Lower lobe of right lung (tissue), 2 donors: ENCODE measurements around the gene PRR11. TPM values are rescaled to one million over a fixed set of nuclear protein-coding genes. Genes with fewer than 3 reads are reported as not detected.

Source experiments
- ATAC-seq, 2 donors: fragments of 200-7000 bp; cut with Tn5 transposase; one replicate each; pipeline ENCODE4 v1.9.1; 2020 to 2022; ENCODE audit warnings: mild to moderate bottlenecking in 2 of 2, moderate library complexity in 2 of 2
- DNase-seq: peaks from one replicate; pipeline ENCODE4 v3.0.0-alpha.2; 2020
- H3K27ac ChIP-seq: fragments of 200-600 bp; one replicate; pipeline ENCODE4 v1.8.0; 2022
- H3K27me3 ChIP-seq: fragments of 200-600 bp; one replicate; pipeline ENCODE4 v1.8.0; 2022; ENCODE audit warnings: low read depth
- H3K36me3 ChIP-seq: fragments of 200-600 bp; one replicate; pipeline ENCODE4 v1.8.0; 2022; ENCODE audit warnings: mild to moderate bottlenecking
- H3K4me1 ChIP-seq: fragments of 200-600 bp; one replicate; pipeline ENCODE4 v1.8.0; 2022
- H3K4me3 ChIP-seq: fragments of 200-600 bp; one replicate; pipeline ENCODE4 v1.8.0; 2022; ENCODE audit warnings: mild to moderate bottlenecking
- H3K9me3 ChIP-seq: fragments of 200-600 bp; one replicate; pipeline ENCODE4 v1.8.0; 2022
- CTCF ChIP-seq: fragments of 200-600 bp; IDR thresholded peaks from one replicate; pipeline ENCODE4 v1.8.0; 2022; ENCODE audit warnings: antibody characterized with exemption, mild to moderate bottlenecking
- intact Hi-C: fragments of 100-400 bp; cut with DNase I; formaldehyde crosslinking; loops from one replicate; pipeline ENCODE4 v1.11.0; 2022
- total RNA-seq: library from RNA; stranded (reverse); fragmentation: NEBNext Ultra II Directional; extraction: Animal tissue kit (Norgen Biotek cat#: 25700); gene quantifications from one replicate; pipeline ENCODE4 v1.2.1, GENCODE V29; 2021
- donor health status: DM: no; HTN: yes; CAD: no; lungs with severe emphysema.

The PRR11 gene
- total RNA-seq, 1 donor from 2014 or later, result 4.1 TPM

DNA sequence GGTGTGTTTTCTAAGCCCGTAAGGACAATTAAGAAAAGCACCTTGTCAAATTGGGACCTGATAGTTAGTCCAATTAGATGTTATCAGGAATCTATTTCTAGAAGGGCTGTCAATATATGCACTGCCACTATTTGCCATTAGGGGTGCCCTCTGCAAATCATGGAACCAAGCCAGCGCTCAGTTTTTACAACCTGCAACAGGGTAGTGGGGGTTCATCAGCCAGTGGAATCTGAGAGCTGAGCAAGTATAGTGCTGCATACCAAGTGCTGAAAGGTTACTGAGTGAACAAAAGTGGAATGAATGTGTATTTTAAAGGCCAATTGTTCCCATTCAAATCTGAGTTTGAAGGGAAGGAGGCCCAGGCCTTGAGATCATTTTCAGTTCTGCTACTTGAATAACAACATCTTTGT is 10.4 kb downstream of the PRR11 start:
- Histone ChIP-seq H3K4me1 (no peaks in the 10 kb centered on the region), H3K4me3 (no peak overlapping the region), H3K27ac (no peak overlapping the region), H3K9me3 (no peaks in the 10 kb centered on the region), H3K36me3 (no peaks in the 10 kb centered on the region), H3K27me3 (no peaks in the 10 kb centered on the region)
- TF ChIP-seq CTCF, result peak; percentile 49
- intact Hi-C loops, result no loop called here
- DNase-seq (no peak), ATAC-seq (no peak)

GRCh38 chr17:59167571-59168001 is 12.0 kb downstream of the PRR11 start:
- intact Hi-C loops, result no loop called here
- DNase-seq, result no peak
- Histone ChIP-seq H3K4me1 (no peaks in the 10 kb centered on the region), H3K36me3 (no peaks in the 10 kb centered on the region), H3K9me3 (no peaks in the 10 kb centered on the region), H3K27ac (no peak overlapping the region), H3K27me3 (no peaks in the 10 kb centered on the region), H3K4me3 (no peak overlapping the region)
- ATAC-seq, result no peak
- no peak for TF ChIP-seq CTCF

- H3K36me3 ChIP-seq, result no peaks in the 10 kb centered on the region
- no peak for DNase-seq
- H3K27ac ChIP-seq, result no peak overlapping the region
- intact Hi-C loops, result no loop called here
- peak in 1 of 2 donors; percentile 30 for ATAC-seq
- no peaks in the 10 kb centered on the region for H3K27me3 ChIP-seq
- H3K9me3 ChIP-seq, result no peaks in the 10 kb centered on the region
- TF ChIP-seq CTCF, result no peak
- no peaks in the 10 kb centered on the region for H3K4me1 ChIP-seq
- H3K4me3 ChIP-seq, result no peak overlapping the region
These were observed 17.0 kb downstream of the PRR11 start for GRCh38 chr17:59172436-59173004.

DNA sequence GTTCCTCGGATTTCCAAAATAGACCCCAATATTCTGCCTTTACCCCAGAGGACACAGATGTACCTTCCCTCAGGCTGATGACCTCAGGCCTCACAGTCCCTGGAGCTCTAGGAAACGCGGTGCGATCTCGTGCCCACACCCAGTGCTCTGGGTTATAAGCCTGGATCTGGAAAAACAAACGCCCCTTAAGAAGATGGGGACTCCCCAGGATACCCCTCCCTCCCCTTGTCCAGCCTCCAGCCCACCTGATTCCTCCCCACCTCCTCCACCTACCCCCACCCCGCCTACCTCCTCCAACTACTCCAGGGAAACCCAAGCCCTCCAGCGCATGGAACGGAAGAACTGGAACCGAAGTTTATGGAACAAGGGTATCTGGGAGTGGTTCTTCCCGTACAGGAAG is 19.1 kb downstream of the PRR11 start:
- Histone ChIP-seq H3K4me1 (no peaks in the 10 kb centered on the region), H3K36me3 (no peaks in the 10 kb centered on the region), H3K4me3 (no peak overlapping the region), H3K27ac (no peak overlapping the region), H3K9me3 (no peaks in the 10 kb centered on the region), H3K27me3 (no peaks in the 10 kb centered on the region)
- no peak for TF ChIP-seq CTCF
- ATAC-seq, result no peak
- intact Hi-C loops, result no loop called here
- DNase-seq, result no peak

DNA sequence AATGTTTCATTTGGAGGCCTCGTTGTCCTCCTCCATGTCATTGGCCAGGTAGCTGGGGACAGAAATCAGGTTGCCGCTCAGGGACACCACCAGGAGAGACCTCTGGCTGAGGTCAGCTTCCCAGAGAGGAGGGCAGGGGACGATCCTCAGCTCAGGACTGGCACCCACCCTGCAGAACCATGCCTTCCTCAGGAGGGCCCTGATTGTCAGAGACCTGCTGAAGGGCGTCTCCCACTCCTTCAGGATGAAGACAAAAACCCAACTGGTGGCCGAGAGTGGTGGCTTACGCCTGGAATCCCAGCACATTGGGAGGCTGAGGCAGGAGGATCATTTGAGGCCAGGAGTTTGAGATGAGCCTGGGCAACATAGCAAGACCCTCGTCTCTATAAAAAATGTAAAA is 19.5 kb downstream of the PRR11 start:
- ATAC-seq, result no peak
- H3K36me3 ChIP-seq, result no peaks in the 10 kb centered on the region
- no peak overlapping the region for H3K4me3 ChIP-seq
- H3K27ac ChIP-seq, result no peak overlapping the region
- no peak for TF ChIP-seq CTCF
- DNase-seq, result no peak
- no peaks in the 10 kb centered on the region for H3K27me3 ChIP-seq
- no peaks in the 10 kb centered on the region for H3K4me1 ChIP-seq
- intact Hi-C loops, result no loop called here
- no peaks in the 10 kb centered on the region for H3K9me3 ChIP-seq
